Measurements from ENCODE around the gene PACRG. TPM values are rescaled to one million over a fixed set of nuclear protein-coding genes. Genes with fewer than 3 reads are reported as not detected.

The PACRG gene
- total and polyA plus RNA-seq, 2 experiments from 2014 or later: 0.17 to 0.68 TPM

- H3K36me3 ChIP-seq (ENCODE audit: insufficient read depth): no peaks in the 10 kb centered on the region
- no peaks in the 10 kb centered on the region for H3K79me2 ChIP-seq (replicated peaks; ENCODE audit: insufficient read depth)
- no peaks in the 10 kb centered on the region for H3K4me1 ChIP-seq (ENCODE audit: insufficient read depth)
- DNase-seq (ENCODE audit: low spot score) (no peak), ATAC-seq (no peak)
- H3K27ac ChIP-seq (ENCODE audit: low read depth): no peak overlapping the region
- peaks cover 7% of the 10 kb centered on the region; the same call in 1 of the 3 replicates for H3K9me3 Mint-ChIP-seq
- no peaks in the 10 kb centered on the region for H3K27me3 ChIP-seq (ENCODE audit: insufficient read depth)
- H3K4me3 ChIP-seq: no peak overlapping the region
- H4K20me1 ChIP-seq (replicated peaks; ENCODE audit: insufficient read depth): no peaks in the 10 kb centered on the region
- H3K27ac Mint-ChIP-seq: no peak overlapping the region
- H3K36me3 Mint-ChIP-seq (ENCODE audit: low read depth): peaks cover 3% of the 10 kb centered on the region; the same call in 1 of the 3 replicates
- no peak overlapping the region for H3K4me2 ChIP-seq
- no peaks in the 10 kb centered on the region for H3F3A ChIP-seq (replicated peaks; ENCODE audit: low read depth)
- no peaks in the 10 kb centered on the region; the same call in 2 of the 3 replicates for H3K4me1 Mint-ChIP-seq
- peaks cover 1% of the 10 kb centered on the region for H3K27me3 Mint-ChIP-seq (ENCODE audit: insufficient read depth, low read depth, poor library complexity)
- TF ChIP-seq ZNF331 (CRISPR knock-in tag; IDR thresholded peaks at IDR 0.05; ENCODE audit: low read depth): no peak
- no peak overlapping the region for H3K4me3 Mint-ChIP-seq
- no peak overlapping the region for H2AFZ ChIP-seq
- H3K9me2 ChIP-seq (ENCODE audit: insufficient read depth): no peaks in the 10 kb centered on the region
Measured at GRCh38 chr6:163324326-163324687, 596.5 kb downstream of the PACRG start.

GRCh38 chr6:163324688-163325389, 597.1 kb downstream of the PACRG start:
- H3K4me3 Mint-ChIP-seq: no peak overlapping the region
- Histone ChIP-seq H3K27ac (ENCODE audit: low read depth) (no peak overlapping the region), H3K4me3 (no peak overlapping the region), H3K36me3 (ENCODE audit: insufficient read depth) (no peaks in the 10 kb centered on the region), H3K27me3 (ENCODE audit: insufficient read depth) (no peaks in the 10 kb centered on the region), H3K79me2 (replicated peaks; ENCODE audit: insufficient read depth) (no peaks in the 10 kb centered on the region), H3F3A (replicated peaks; ENCODE audit: low read depth) (no peaks in the 10 kb centered on the region), H3K4me2 (no peak overlapping the region), H3K4me1 (ENCODE audit: insufficient read depth) (no peaks in the 10 kb centered on the region), H2AFZ (no peak overlapping the region), H4K20me1 (replicated peaks; ENCODE audit: insufficient read depth) (no peaks in the 10 kb centered on the region), H3K9me2 (ENCODE audit: insufficient read depth) (no peaks in the 10 kb centered on the region)
- H3K36me3 Mint-ChIP-seq (ENCODE audit: low read depth): peaks cover 3% of the 10 kb centered on the region; the same call in 1 of the 3 replicates
- H3K4me1 Mint-ChIP-seq: no peaks in the 10 kb centered on the region; the same call in 2 of the 3 replicates
- peaks cover 3% of the 10 kb centered on the region for H3K27me3 Mint-ChIP-seq (ENCODE audit: insufficient read depth, low read depth, poor library complexity)
- TF ChIP-seq CTCF (conservative IDR thresholded peaks at IDR 0.05; ENCODE audit: low read depth in 2 of 2) (no peak), ZNF462 (CRISPR knock-in tag; IDR thresholded peaks at IDR 0.05) (no peak)
- H3K27ac Mint-ChIP-seq: no peak overlapping the region
- no peak for ATAC-seq
- H3K9me3 Mint-ChIP-seq: peaks cover 7% of the 10 kb centered on the region; the same call in 1 of the 3 replicates
- DNase-seq (ENCODE audit: low spot score): no peak
